ENCODE data around the gene SMLR1.

GRCh38 chr6:130781557-130781956 lies 45.6 kb upstream of the SMLR1 start:
- TF ChIP-seq POLR2AphosphoS5 (IDR thresholded peaks at IDR 0.05) (no peak), CTCF (IDR thresholded peaks at IDR 0.05) (no peak)

Measured in sigmoid colon (tissue), 4 donors.